ENCODE measurements around the gene PBX2.
"Not testable (repeated sequence)": the region's sequence is repeated elsewhere in the genome, so short reads cannot be mapped to it uniquely, and the experiment has no call there.

Gene PBX2

DNA sequence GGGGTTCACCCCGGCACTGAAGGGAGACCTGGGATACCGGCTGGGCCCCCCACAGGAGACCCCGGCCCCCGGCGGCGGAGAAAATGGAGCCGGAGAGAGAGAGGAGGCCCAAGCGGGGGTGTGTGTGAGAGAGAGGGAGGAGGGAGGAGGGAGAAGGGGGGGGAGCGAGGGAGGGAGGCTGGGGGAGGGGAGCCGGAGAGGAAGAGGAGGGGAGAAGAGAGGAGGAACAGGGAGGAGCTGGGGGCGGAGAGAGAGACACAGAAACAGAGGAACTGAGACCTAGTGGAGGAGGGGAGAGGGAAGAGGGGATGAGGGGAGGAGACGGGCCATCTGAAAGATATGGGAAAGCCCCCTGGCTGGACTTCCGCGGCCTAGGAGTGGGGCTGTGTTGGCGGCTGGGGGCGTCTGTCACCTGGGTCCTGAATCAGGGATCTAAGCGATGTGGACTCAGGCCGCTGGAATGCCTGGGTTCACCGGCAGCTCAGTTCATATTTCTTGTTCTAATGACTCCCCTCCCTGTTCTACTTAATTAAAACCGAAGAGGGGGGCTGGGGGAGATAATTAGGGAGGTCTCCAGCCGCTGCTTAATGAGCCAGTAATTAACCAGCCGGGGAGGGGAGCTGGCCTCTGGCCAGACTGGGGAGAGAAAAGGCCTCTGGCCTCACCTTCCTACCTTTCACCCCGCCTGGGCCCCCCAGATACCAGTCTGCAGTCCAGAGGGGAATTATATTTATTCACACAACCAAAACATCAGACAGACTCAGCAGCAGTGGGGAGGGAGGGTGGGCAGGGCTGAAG, at the start of gene PBX2:
Gene PBX2 (minus strand): TSS at position 149 of the 798 bp plus-strand sequence. CDS start 287 bp downstream, outside the sequence.
- no peak for DNase-seq (ENCODE audit: low read depth)

DNA sequence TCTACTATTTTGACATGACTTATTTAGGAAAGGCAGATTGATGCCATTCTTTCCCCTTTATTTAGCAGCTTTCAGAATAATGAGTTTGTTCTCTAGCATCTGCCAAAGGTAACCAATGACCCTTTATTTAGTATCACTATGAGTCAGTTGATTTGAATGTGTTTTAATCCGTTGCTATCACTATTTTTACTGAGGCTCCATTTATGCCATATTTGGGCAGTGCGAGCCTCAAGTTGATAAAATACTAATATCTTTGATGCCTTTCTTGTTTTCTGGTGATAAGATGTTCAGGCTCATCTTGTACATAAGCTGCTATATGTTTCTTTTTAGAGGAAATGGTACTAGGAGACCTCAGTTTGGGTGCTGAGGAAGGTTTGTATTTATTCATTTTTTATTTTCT, 49.5 kb upstream of the PBX2 start:
- DNase-seq (ENCODE audit: low read depth), result no peak

DNA sequence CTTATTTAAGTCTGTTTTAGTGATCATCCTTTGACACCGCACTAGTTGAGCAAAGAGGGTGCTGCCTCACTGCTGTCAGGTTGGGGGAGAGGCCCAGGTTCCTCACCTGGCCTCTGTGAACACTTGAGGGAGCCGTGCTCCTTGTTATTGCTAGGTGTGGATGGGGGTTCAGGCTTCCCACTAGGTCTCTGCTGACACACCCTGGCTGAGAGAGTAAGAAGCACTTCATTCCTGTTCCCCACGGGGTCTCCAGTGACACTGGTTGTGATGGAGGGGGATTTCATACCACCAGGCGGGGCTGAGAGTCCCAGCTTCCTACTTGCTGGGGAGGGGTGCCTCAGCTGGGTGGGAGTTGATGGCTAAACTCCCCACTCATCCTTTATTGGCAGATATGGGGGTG, 44.9 kb upstream of the PBX2 start:
- no peak for DNase-seq (ENCODE audit: low read depth)

DNA sequence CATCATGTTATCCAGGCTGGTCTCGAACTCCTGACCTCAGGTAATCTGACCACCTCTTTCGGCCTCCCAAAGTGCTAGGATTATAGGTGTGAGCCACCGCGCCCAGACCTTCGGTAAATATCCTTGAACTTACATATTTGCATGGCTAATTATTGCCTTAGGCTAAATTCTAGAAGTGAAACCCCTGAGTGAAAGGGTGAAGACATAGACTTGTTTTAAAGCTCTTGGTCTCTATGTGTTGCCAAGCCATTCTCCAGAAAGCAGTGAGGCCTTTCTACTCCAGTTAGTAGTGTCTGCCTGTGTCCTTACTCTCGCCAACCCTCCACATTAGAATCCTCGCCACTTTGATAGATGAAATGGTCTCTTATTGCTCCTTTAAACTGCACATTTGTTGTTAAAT, 36.4 kb upstream of the PBX2 start:
- no peak for DNase-seq (ENCODE audit: low read depth)

DNA sequence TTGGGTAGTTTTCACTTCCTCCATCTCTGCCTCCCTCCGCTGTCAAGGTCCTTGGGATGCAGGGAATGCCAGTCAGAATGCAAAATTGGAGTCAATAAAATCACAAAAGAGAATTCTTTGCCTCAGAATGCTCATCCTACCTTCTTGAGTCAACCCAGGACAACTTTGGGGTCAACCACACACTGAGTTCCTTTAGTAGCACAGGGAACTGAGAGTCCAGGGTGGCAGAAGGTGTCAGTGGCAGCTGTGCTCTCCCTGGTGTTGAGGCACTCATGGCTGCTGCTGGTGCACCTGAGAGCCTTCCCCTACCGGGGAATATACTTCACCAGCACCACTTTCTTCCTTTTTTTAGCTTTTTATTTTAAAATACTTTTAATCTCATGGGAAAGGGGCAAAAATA, 34.7 kb upstream of the PBX2 start:
- no peak for DNase-seq (ENCODE audit: low read depth)

DNA sequence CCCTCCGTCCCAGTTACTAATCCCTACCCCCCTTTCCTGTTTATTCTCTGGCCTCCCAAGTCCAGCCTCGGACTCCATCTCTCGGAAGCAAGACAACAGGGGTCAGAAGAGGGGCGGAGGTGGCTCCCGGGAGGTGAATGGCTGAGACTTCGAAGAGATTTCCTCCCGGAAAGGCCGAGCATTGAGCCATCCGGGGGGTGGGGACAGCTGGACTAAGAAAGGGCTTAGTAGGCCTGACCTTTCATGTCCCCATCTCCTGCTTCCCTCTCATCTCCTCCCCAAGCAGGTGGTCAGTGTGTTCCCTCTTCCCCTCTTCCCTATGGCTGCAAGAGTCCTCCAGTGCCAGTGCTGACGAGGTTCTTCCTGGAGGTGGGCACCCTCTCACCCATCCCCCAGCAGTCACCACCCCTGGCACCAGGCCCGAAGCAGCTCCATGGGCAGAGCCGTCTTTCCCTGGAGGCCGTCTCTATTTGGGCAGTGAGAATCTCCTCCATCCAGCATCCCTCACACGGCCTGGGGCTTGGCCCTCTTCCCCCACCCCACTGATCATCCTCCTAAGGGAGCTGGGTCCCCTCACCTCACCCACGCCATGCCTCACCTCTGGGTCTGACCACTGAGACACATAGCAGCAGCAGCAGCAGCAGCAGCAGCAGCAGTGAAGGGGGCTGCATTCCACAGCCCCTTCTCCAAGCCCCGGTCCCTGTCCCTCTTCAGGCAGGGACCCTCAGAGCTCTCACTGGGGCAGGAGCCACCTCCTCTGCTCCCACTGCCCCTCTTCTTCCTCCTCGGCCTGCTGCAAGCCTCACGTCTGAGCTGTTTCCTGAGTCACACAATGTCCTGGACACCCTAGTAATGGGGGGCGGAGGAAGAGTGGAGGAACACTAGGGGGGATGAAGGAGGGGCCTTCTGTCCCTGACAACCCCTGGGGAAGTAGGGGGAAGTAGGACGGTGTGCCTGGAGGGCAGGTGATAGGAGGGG, 33.5 kb upstream of the PBX2 start, which contains the start of gene NOTCH4:
Gene NOTCH4 (minus strand): TSS at position 810 of the 978 bp plus-strand sequence. CDS start 139 bp downstream, at position 671.
- DNase-seq (ENCODE audit: low read depth), result no peak

DNA sequence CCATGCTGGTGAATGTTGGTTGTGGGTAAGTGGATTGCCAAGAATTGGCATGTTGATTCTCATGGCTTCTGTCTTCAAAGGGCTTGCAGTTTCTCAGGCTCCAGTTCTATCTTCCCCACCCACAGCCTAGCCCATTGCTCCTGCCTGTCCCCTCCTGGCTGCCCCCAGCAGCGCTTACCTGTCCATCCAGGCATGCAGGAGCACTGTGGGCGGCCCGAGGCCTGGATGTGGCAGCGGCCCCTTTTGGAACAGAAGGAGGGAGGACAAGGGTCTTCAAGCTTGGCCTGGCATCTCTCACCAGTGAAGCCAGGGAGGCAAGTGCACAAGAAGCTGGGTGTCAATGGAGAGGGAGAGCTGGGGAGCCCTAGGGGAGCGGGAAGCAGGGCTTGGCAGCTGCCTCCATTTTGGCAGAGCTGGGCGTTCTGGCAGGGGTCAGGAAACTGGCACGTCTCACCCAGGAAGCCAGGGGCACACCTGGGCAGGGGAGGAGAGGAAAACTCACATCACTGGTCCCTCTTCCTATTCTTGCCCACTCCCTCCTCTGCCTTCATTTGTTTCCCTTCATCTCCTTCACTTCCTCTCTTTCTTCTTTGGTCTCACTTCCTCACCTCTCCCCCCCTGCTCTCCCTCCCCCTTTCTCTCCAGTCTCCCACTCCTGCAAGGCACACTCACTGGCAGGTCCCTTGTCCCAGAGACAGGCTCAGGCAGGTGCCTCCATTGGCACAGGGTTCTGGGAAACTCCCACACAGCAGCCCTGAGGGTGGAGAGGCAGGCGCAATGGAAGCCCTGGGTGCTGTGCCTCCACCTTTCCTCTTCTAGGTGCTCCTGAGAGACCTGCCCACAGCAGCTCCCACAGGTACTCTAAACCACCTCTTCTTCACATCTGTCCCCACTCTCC, 32.6 kb upstream of the PBX2 start:
- no peak for DNase-seq (ENCODE audit: low read depth)

DNA sequence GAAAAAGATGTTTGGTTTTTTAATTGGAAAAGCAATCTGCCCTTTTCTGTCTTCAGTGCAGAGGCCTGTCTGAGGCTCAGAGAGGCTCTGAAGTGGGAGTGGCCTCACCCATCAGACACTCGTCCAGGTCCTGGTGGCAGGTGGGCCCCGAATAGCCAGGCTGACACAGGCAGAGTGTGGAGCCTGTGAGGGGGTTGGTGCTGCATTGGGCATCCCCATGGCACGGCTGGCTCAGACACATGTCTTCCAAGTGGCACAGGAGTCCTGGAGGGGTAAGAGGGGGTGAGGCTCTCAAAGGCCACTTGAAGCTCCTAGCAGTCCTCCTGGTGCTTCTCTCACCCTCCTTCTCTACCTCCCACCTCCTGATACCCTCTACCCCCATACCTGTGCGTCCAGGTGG, 30.0 kb upstream of the PBX2 start:
- DNase-seq (ENCODE audit: low read depth), result no peak

DNA sequence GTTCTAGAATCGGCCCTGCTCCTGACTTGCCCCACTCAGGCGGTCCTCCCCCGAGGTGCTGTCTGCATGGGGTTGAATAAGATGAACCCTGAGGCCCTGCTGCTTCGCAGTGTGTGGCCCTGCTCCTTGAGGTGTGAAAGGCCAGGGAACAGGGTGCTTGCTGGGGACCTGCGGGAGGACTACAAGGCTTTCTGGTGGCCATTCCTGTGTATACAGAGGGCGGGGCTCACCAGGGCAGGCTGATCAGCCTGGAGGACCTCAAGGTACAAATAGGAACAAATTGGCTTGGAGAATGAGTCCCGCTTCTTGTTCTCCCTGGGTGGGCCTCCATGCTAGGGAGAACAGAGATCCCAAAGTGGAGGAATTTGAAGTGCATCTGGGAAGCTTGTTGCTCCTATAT, 28.2 kb upstream of the PBX2 start:
- no peak for DNase-seq (ENCODE audit: low read depth)

DNA sequence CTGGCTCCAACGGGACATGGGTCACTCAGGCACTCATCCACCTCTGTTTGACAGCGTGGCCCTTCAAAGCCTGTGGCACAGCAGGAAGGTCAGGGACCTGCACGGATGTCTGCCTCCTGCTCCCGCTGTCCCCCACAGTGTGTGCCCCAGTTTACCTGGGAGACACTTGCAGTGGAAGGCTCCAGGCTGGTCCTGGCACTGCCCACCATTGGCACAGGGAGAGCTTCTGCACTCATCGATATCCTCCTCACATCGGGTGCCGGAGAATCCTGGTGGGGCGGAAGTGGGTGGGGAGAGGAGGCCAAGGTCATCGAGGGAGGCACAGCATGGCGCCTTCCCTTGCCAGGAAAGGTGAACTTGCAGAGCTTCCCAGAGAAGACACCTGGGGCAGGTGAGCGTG, 27.0 kb upstream of the PBX2 start:
- DNase-seq (ENCODE audit: low read depth), result no peak

- DNase-seq (ENCODE audit: low read depth), result no peak
Measured at GRCh38 chr6:32216285-32216684, 26.3 kb upstream of the PBX2 start.

DNA sequence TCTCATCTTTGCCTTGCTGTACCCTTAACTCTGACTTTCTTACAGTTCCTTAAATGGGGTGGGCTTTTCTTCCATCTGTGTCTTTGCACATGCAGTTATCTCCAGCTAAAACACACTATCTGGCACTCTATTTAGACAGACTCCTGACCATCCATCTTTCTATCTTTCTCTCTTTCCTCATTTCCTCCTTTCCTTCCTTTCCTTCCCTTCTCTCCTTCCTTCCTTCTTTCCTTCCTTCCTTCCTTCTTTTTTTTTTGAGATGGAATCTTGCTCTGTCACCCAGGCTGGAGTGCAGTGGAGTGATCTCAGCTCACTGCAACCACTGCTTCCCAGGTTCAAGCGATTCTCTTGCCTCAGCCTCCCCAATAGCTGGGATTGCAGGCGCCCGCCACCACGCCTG, 25.6 kb upstream of the PBX2 start:
- no peak for DNase-seq (ENCODE audit: low read depth)

DNA sequence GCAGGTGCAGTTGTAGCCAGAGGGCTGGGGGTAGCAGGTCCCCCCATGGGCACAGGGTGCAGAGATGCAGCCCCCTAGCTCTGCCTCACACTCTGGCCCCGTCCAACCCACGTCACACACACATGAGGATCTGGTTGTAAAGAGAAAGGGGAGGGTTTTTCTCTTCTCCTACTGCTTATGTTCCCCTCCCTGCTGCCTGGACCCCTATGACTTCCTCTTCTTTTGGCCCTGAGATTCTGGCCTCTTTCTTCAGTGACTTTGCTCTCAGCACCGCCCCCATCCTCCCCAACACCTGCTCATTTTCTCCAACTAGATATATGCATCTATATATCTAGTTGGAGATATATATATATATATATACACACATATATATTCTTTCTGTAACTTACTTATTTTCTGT, 24.1 kb upstream of the PBX2 start:
- no peak for DNase-seq (ENCODE audit: low read depth)

DNA sequence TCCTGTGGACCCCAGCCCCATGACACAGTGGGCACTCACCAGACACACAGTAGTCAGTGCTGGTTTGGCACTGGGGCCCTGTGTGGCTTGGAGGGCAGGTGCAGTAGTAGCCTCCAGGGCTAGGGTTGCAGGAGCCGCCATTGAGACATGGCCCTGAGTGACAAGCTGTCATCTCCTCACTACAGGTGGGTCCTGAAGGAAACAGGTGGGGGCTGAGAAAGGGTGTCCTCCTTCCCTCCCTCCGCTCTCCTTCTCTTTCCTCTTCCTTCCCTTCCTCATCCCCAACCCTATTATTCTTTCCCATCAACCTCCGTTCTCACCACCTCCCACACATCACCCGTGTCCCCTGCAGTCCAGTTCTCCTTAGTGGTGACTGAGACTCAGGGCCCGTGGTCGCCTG, 23.6 kb upstream of the PBX2 start:
- no peak for DNase-seq (ENCODE audit: low read depth)

- no peak for DNase-seq (ENCODE audit: low read depth)
Measured at GRCh38 chr6:32212076-32212760, 22.2 kb upstream of the PBX2 start.

DNA sequence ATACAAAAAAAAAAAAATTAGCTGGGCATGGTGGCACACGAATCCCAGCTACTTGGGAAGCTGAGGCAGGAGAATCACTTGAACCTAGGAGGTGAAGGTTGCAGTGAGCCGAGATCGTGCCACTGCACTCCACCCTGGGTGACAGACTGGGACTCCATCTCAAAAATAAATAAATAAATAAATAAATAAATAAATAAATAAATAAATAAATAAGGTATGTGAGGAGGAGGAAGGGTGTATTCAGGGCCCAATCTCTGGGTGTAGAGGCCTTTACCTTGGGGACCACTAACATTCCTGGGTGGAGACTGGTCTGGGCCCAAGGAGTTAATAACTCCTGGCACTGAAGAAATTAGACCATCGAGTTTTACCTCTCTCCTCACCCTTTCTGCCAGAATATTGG, 21.4 kb upstream of the PBX2 start:
- not testable (repeated sequence) for DNase-seq (ENCODE audit: low read depth)

- DNase-seq (ENCODE audit: low read depth), result no peak
Measured at GRCh38 chr6:32210191-32210601, 20.2 kb upstream of the PBX2 start.

DNA sequence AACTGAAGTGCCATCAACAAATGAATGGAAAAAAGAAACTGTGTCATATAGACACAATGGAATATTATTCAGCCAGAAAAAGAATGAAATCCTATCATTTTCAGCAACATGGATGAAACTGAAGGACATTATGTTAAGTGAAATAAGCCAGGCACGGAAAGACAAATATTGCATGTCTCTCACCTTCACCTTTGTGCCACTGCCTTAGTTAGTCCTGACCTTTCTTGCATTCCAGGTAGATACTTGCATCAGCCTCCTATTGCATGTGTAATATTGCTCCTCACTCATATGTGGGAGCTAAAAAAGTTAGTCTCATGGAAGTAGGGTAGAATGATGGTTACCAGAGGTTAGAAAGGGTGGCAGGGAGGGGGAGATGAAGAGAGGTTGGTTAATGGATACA, 19.0 kb upstream of the PBX2 start:
- no peak for DNase-seq (ENCODE audit: low read depth)

DNA sequence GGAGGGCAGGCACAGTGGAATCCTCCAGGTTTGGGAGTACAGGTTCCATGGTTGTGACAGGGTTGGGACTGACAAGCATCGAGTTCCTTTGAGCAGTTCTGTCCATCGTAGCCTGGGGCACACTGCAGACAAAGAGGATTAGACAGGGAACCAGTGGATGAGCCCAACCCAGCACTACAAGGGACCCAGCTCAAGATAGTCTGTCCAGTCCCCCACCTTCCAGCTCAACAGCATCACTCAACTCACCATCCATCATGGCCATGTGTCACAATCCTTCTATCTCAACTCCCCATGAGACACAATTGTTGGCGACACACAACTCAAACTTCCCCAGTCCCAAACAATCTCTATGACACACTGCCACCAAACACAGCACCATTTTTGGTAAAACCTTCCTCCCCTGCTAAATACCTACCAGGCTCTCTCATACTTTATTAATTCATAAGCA, 14.3 kb upstream of the PBX2 start:
- no peak for DNase-seq (ENCODE audit: low read depth)

- no peak for DNase-seq (ENCODE audit: low read depth)
Measured at GRCh38 chr6:32203426-32204267, 13.6 kb upstream of the PBX2 start.
